Brain microvascular endothelial cell (primary cell): ENCODE measurements around the gene THRAP3.
"Not testable (repeated sequence)": the region's sequence is repeated elsewhere in the genome, so short reads cannot be mapped to it uniquely, and the experiment has no call there.

Source experiments
- DNase-seq: peaks from one replicate; pipeline ENCODE4 v3.0.0-alpha.2; 2020
- H3K27ac ChIP-seq: fragments of 250-450 bp; sonication (Bioruptor Pico); 2 replicates; pipeline ENCODE4 v1.5.1; 2020; ENCODE audit warnings: mild to moderate bottlenecking, moderate library complexity
- H3K27me3 ChIP-seq: fragments of 250-450 bp; sonication (Bioruptor Pico); replicated peaks from 2 replicates; pipeline ENCODE4 v1.5.1; 2020; ENCODE audit warnings: mild to moderate bottlenecking
- H3K36me3 ChIP-seq: fragments of 250-450 bp; sonication (Bioruptor Pico); replicated peaks from 2 replicates; pipeline ENCODE4 v1.5.1; 2020; ENCODE audit warnings: mild to moderate bottlenecking
- H3K4me3 ChIP-seq: 2 replicates; pipeline ENCODE4 v1.5.1; 2011; ENCODE audit warnings: low read depth, mild to moderate bottlenecking, control low read depth, low read length, moderate library complexity
- in situ Hi-C: cut with HindIII; loops from 2 replicates; pipeline ENCODE4 v1.10.0; 2017; ENCODE audit warnings: low sequenced_read_pairs, low pct_ligation_motif_present
- TF ChIP-seq, protein P1 (sequence below): IDR thresholded peaks from 2 replicates; pipeline ENCODE4 v1.5.1; 2011; ENCODE audit warnings: low read depth, mild to moderate bottlenecking, moderate library complexity, low read length, control low read depth, inconsistent platforms; ENCODE audit errors: missing control alignments

Gene THRAP3

DNA sequence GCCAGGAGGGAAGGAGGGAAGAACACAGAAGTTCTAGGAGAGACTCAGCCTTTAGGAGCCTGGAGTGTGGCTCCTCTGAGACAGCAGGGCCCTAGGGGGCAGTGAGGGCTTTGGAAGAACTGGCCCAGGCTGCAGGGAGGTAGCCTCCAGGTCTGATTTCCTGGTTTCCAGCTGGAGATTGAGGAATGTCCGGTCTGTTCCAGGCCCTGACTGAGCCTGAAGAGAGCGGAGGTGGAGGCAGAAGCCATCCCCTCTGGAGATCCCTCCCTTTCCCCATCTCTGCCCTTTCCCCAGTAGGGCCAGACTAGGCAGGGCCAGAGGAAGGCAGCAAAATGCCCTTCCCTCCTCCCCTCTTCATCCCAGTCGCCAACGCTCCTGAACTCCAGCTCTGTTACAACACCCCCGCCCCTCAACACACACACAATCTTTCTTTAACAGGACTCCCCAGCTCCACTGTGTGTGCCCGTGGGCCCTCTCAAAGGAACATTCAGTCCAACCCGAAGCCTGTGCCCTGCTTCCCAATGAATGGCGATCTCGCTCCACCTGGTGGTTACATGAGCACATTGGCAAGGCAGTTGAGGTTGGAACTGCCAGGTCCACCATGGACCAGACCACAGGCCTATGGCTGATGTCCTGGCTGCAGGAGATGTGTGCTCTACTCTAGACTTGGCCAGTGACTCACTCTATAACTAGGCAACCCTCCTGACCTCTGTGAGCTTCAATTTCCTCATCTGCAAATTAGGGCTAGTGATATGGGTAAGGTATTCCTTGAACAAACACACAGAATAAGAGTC lies 36.2 kb upstream of the THRAP3 start:
- no peak overlapping the region for H3K4me3 ChIP-seq
- H3K27ac ChIP-seq: peak overlapping the region; percentile 55
- in situ Hi-C loops: no loop called here

DNA sequence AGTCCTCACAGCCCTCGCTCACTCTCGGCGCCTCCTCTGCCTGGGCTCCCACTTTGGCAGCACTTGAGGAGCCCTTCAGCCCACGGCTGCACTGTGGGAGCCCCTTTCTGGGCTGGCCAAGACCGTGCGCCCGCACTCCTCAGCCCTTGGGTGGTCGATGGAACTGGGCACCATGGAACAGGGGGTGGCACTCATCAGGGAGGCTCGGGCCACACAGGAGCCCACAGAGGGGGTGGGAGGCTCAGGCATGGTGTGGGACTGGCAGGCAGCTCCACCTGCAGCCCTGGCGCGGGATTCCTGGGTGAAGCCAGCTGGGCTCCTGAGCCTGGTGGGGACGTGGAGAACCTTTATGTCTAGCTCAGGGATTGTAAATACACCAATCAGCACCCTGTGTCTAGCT lies 27.4 kb upstream of the THRAP3 start:
- in situ Hi-C loops, H3K4me3 ChIP-seq, H3K27me3 ChIP-seq, H3K27ac ChIP-seq, DNase-seq, H3K36me3 ChIP-seq: not testable (repeated sequence)

More for the DNA sequence above, 36.2 kb upstream of the THRAP3 start:
- peak; percentile 88 for DNase-seq
- H3K27me3 ChIP-seq: no peaks in the 10 kb centered on the region
- peaks cover 9% of the 10 kb centered on the region for H3K36me3 ChIP-seq
- TF ChIP-seq, protein P1, sequence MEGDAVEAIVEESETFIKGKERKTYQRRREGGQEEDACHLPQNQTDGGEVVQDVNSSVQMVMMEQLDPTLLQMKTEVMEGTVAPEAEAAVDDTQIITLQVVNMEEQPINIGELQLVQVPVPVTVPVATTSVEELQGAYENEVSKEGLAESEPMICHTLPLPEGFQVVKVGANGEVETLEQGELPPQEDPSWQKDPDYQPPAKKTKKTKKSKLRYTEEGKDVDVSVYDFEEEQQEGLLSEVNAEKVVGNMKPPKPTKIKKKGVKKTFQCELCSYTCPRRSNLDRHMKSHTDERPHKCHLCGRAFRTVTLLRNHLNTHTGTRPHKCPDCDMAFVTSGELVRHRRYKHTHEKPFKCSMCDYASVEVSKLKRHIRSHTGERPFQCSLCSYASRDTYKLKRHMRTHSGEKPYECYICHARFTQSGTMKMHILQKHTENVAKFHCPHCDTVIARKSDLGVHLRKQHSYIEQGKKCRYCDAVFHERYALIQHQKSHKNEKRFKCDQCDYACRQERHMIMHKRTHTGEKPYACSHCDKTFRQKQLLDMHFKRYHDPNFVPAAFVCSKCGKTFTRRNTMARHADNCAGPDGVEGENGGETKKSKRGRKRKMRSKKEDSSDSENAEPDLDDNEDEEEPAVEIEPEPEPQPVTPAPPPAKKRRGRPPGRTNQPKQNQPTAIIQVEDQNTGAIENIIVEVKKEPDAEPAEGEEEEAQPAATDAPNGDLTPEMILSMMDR: peak; percentile 91

DNA sequence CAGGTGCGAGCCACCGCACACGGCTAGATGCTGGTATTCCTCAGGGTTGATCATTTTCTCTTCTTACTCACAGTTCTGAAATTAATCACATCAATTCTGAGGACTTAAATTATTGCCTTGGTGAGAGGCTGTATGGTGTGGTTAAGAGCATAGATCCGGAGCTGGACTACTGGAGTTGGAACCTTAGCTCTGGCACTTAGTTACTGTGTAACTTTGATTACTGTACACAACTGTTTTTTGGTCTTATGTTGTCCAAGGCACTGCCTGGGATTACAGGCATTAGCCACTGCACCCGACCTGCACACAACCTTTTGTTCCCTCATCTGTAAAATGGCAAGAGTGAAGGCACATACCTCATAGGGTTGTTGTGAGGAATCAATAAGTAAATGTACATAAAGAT lies 25.6 kb upstream of the THRAP3 start:
- TF ChIP-seq, protein P1: no peak
- Histone ChIP-seq H3K4me3 (no peak overlapping the region), H3K27me3 (no peaks in the 10 kb centered on the region), H3K36me3 (no peaks in the 10 kb centered on the region), H3K27ac (no peak overlapping the region)
- in situ Hi-C loops: no loop called here
- no peak for DNase-seq

DNA sequence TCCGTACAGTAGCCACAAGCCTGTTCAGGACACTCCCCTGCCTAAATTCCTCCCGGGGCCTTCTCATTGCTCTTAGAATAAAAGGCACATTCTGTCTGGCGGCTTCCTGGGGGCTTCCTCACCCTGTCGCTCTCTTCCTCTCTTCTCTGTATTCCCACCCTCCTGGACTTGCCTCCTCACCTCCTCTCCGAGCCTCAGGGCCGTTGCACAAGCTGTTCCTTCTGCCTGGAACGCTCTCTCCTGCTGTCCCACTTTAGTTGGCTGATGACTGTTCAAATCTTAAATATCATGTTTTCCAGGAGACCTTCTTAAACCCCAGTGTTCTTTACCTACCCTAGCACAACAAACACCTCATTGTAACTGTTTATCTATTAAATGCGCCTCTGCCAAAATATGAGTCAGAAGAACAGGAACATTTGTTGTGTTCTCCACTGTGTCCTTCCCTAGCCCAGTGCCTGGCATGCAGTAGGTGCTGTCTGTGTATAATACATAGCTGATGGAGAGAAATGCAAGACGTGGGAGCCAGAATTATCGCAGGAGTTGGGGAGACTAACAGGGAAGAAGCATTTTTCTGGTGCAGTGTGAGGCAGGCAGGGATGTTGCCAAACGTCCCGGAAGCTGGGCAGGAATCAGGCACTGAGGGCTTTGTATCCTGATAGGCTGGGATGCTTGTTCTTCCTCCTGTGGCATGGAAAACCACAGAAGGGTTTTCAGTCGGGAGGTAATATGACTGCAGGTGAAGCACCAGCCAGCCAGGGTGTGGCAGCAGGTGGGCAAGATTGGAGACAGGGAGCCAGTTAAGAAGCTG lies 24.1 kb upstream of the THRAP3 start:
- no peak overlapping the region for H3K4me3 ChIP-seq
- no peak overlapping the region for H3K27ac ChIP-seq
- no peaks in the 10 kb centered on the region for H3K27me3 ChIP-seq
- DNase-seq: no peak
- TF ChIP-seq, protein P1: no peak
- H3K36me3 ChIP-seq: no peaks in the 10 kb centered on the region
- in situ Hi-C loops: no loop called here

DNA sequence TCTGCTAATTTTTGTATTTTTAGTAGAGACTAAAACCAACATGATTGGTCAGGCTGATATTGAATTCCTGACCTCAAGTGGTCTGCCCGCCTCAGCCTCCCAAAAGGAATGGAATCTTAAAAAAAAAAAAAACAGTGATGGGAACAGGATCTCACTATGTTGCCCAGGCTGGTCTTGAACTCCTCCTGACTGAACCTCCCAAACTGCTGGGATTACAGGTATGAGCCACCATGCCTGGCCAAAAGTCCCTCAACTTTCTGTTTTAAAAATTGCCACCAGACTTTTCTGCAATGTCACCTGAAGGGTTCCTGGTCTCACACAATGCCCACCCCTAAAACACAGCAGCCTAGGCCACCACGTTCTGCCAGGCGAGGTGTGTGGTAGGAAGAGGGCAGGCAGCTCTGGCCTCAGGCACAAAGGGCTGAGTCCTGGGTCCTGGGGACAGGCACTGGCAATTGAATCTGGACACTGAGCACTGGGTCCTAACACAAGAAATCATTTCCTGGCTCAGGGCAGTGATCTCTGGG lies 21.2 kb upstream of the THRAP3 start:
- H3K36me3 ChIP-seq: no peaks in the 10 kb centered on the region
- H3K27ac ChIP-seq: no peak overlapping the region
- H3K4me3 ChIP-seq: no peak overlapping the region
- in situ Hi-C loops: no loop called here
- TF ChIP-seq, protein P1: no peak
- no peaks in the 10 kb centered on the region for H3K27me3 ChIP-seq
- no peak for DNase-seq
